ENCODE data around the gene LYSET. TPM values are rescaled to one million over a fixed set of nuclear protein-coding genes. Genes with fewer than 3 reads are reported as not detected.
A peak's percentile ranks its signal among the peaks of the same experiment; 100 is the strongest.

Gene LYSET
- total RNA-seq, 1 experiment from 2014 or later, result 15.4 TPM

GRCh38 chr14:93183596-93184317, 1.4 kb upstream of the LYSET start:
- intact Hi-C loops (cut with micrococcal nuclease), result loop anchor here (2.0 kb wide), 1 partner anchor 23 kb away; the partner anchor contains the start of genes GON7 and UBR7
- CTCF ChIA-PET, result interaction anchor here (0.6 to 3.0 kb wide), 8 partner anchors 9 to 70 kb away, joined by 3 to 15 read pairs (median 4); partner anchors contain the start of genes GON7 and UBR7
- BruUV-seq (replicated peaks), result TSS peak; percentile 60

GRCh38 chr14:93185349-93185720, 218 bp downstream of the LYSET start:
- peaks cover 15% of the 10 kb centered on the region for H3K4me1 Mint-ChIP-seq (ENCODE audit: insufficient read depth, unreplicated experiment)
- intact Hi-C loops (cut with micrococcal nuclease), result loop anchor here (2.0 kb wide), 1 partner anchor 21 kb away; the partner anchor contains the start of genes GON7 and UBR7
- ChIA-PET POLR2A (interaction anchor here (0.6 to 4.3 kb wide), 20 partner anchors 8 to 1064 kb away, joined by 3 to 77 read pairs (median 4); partner anchors contain the start of genes CPSF2, GON7, NDUFB1 and UBR7), CTCF (interaction anchor here (0.9 to 3.0 kb wide), 8 partner anchors 8 to 72 kb away, joined by 3 to 15 read pairs (median 4); no protein-coding TSS in a partner anchor)
- no TSS peak for BruUV-seq (replicated peaks)
- H3K36me3 Mint-ChIP-seq (ENCODE audit: insufficient read depth, unreplicated experiment), result peaks cover 12% of the 10 kb centered on the region
- no peaks in the 10 kb centered on the region for H3K27me3 Mint-ChIP-seq (ENCODE audit: insufficient read depth, unreplicated experiment)
- H3K9me3 Mint-ChIP-seq (ENCODE audit: unreplicated experiment), result no peaks in the 10 kb centered on the region
- TF ChIP-seq, protein P1, sequence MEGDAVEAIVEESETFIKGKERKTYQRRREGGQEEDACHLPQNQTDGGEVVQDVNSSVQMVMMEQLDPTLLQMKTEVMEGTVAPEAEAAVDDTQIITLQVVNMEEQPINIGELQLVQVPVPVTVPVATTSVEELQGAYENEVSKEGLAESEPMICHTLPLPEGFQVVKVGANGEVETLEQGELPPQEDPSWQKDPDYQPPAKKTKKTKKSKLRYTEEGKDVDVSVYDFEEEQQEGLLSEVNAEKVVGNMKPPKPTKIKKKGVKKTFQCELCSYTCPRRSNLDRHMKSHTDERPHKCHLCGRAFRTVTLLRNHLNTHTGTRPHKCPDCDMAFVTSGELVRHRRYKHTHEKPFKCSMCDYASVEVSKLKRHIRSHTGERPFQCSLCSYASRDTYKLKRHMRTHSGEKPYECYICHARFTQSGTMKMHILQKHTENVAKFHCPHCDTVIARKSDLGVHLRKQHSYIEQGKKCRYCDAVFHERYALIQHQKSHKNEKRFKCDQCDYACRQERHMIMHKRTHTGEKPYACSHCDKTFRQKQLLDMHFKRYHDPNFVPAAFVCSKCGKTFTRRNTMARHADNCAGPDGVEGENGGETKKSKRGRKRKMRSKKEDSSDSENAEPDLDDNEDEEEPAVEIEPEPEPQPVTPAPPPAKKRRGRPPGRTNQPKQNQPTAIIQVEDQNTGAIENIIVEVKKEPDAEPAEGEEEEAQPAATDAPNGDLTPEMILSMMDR (IDR thresholded peaks at IDR 0.05; ENCODE audit: unreplicated experiment), result no peak
- no peak for DNase-seq (ENCODE audit: unreplicated experiment)
- H3K4me3 Mint-ChIP-seq (ENCODE audit: unreplicated experiment), result peak overlapping the region; percentile 88
- H3K27ac Mint-ChIP-seq (ENCODE audit: low read depth, unreplicated experiment), result peak overlapping the region; percentile 84

More at GRCh38 chr14:93183596-93184317, 1.4 kb upstream of the LYSET start:
- TF ChIP-seq, protein P1 (IDR thresholded peaks at IDR 0.05; ENCODE audit: unreplicated experiment), result no peak
- Mint-ChIP-seq H3K4me1 (ENCODE audit: insufficient read depth, unreplicated experiment) (peaks cover 15% of the 10 kb centered on the region), H3K36me3 (ENCODE audit: insufficient read depth, unreplicated experiment) (peaks cover 6% of the 10 kb centered on the region), H3K4me3 (ENCODE audit: unreplicated experiment) (peak overlapping the region; percentile 88), H3K27me3 (ENCODE audit: insufficient read depth, unreplicated experiment) (no peaks in the 10 kb centered on the region), H3K27ac (ENCODE audit: low read depth, unreplicated experiment) (peak overlapping the region; percentile 84), H3K9me3 (ENCODE audit: unreplicated experiment) (no peaks in the 10 kb centered on the region)
- POLR2A ChIA-PET, result interaction anchor here (0.7 to 4.3 kb wide), 10 partner anchors 9 to 383 kb away, joined by 3 to 77 read pairs (median 14); partner anchors contain the start of genes GON7 and UBR7
- no peak for DNase-seq (ENCODE audit: unreplicated experiment)

DNA sequence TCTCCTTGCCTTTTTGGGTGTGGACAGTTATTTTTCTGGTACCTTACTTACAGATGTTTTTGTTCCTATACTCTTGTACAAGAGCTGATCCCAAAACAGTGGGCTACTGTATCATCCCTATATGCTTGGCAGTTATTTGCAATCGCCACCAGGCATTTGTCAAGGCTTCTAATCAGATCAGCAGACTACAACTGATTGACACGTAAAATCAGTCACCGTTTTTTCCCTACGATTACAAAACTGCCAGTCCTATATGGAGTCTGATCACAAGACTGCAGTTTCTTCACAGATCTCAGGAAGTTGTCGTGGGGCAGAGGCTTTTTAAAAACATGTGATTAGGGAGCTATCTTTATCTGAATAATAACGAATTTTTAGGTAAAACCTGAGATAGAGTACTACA, 1.3 kb downstream of the LYSET start:
- ChIA-PET POLR2A (interaction anchor here (0.7 to 4.3 kb wide), 7 partner anchors 15 to 432 kb away, joined by 3 to 77 read pairs (median 4); partner anchors contain the start of genes GON7 and UBR7), CTCF (interaction anchor here (1.0 to 1.3 kb wide), 4 partner anchors 8 to 73 kb away, joined by 3 to 4 read pairs (median 3); no protein-coding TSS in a partner anchor)
- Mint-ChIP-seq H3K27me3 (ENCODE audit: insufficient read depth, unreplicated experiment) (no peaks in the 10 kb centered on the region), H3K27ac (ENCODE audit: low read depth, unreplicated experiment) (no peak overlapping the region), H3K4me3 (ENCODE audit: unreplicated experiment) (peak overlapping the region; percentile 88), H3K36me3 (ENCODE audit: insufficient read depth, unreplicated experiment) (peaks cover 15% of the 10 kb centered on the region), H3K9me3 (ENCODE audit: unreplicated experiment) (no peaks in the 10 kb centered on the region), H3K4me1 (ENCODE audit: insufficient read depth, unreplicated experiment) (peaks cover 15% of the 10 kb centered on the region)
- DNase-seq (ENCODE audit: unreplicated experiment), result no peak
- intact Hi-C loops (cut with micrococcal nuclease), result no loop called here
- TF ChIP-seq, protein P1 (IDR thresholded peaks at IDR 0.05; ENCODE audit: unreplicated experiment), result no peak
- BruUV-seq (replicated peaks), result TSS peak; percentile 65

DNA sequence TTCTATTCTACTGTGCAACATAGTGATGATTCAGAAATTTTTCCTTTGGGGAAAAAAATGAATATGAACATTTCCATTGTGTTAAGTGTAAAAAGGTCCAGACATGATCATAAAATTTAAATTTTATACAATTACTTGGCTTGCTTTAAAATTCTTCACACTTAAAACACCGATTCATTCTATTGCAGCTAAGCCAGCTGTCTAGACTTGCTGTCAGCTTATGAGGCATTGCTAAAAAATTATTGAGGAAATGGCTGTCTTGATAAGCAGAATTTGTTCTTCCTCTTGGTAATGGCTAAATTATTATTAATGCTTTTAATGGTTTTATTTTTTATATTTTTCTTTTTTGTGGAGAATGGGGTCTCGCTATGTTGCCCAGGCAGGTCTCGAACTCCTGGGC, 1.8 kb downstream of the LYSET start:
- H3K36me3 Mint-ChIP-seq (ENCODE audit: insufficient read depth, unreplicated experiment), result peaks cover 19% of the 10 kb centered on the region
- H3K4me3 Mint-ChIP-seq (ENCODE audit: unreplicated experiment), result no peak overlapping the region
- no peak for DNase-seq (ENCODE audit: unreplicated experiment)
- H3K9me3 Mint-ChIP-seq (ENCODE audit: unreplicated experiment), result no peaks in the 10 kb centered on the region
- no TSS peak for BruUV-seq (replicated peaks)
- H3K27me3 Mint-ChIP-seq (ENCODE audit: insufficient read depth, unreplicated experiment), result no peaks in the 10 kb centered on the region
- intact Hi-C loops (cut with micrococcal nuclease), result no loop called here
- no peak overlapping the region for H3K27ac Mint-ChIP-seq (ENCODE audit: low read depth, unreplicated experiment)
- peaks cover 15% of the 10 kb centered on the region for H3K4me1 Mint-ChIP-seq (ENCODE audit: insufficient read depth, unreplicated experiment)
- CTCF ChIA-PET, result interaction anchor here (0.6 to 1.3 kb wide), 5 partner anchors 8 to 842 kb away, joined by 3 to 5 read pairs (median 3); no protein-coding TSS in a partner anchor
- TF ChIP-seq, protein P1 (IDR thresholded peaks at IDR 0.05; ENCODE audit: unreplicated experiment), result no peak
- POLR2A ChIA-PET, result interaction anchor here (0.7 to 4.3 kb wide), 6 partner anchors 15 to 432 kb away, joined by 3 to 22 read pairs (median 4); partner anchors contain the start of genes GON7 and UBR7
